ENCODE results near the gene RNF13.

The RNF13 gene

DNA sequence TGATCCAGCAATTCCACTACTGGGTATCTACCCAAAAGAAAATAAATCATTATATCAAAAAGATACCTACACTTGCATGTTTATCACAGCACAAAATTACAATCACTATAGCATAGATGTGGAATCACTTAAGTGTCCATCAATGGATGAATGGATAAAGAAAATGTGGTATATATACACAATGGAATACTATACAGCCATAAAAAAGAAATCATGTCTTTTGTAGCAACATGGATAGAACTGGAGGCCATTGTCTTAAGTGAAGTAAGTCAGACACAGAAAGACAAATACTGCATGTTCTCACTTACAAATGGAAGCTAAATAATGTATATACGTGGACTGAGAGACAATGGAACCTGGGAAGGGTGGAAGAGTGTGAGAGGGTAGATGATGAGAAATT, 185.9 kb downstream of the RNF13 start:
- DNase-seq (ENCODE audit: low spot score) = no peak

DNA sequence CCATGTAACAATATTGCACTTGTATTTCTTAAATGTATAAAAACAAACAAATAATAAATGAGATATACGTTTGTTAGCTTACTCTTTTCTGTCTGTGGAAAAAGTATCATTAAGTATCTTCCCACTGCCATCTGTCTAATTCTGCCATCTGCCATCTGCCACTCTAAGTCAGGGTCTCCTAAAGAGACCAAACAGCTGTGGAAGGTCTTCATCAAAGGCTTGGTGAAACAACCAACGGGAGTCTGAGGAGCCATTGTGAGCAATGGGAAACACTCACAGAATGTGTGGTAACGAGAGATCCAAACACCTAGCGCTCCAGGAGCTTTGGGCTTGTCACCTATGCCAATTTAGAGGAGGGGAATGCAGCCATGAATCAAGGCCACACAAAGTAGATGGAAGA, 186.4 kb downstream of the RNF13 start:
- no peak for DNase-seq (ENCODE audit: low spot score)

DNA sequence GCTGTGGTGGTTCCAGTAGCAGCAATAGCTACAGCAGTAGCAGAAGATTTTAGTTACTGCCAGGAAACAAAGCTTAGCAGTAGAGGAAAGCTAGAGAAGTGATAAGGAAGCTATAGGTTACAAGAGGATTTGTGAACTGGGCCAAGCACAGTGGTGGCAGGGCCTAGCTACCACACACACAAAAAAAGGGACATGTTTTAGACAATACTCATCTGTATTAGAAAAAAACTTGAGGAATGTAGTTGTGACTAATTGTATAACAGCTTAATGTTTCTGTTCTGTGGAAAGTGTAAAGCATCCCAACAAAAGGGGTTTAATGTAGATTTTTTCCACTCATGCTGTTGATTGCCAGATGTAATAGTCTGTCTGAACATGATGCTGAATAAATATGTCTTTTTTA, 187.6 kb downstream of the RNF13 start:
- DNase-seq (ENCODE audit: low spot score) = peak; percentile 10

DNA sequence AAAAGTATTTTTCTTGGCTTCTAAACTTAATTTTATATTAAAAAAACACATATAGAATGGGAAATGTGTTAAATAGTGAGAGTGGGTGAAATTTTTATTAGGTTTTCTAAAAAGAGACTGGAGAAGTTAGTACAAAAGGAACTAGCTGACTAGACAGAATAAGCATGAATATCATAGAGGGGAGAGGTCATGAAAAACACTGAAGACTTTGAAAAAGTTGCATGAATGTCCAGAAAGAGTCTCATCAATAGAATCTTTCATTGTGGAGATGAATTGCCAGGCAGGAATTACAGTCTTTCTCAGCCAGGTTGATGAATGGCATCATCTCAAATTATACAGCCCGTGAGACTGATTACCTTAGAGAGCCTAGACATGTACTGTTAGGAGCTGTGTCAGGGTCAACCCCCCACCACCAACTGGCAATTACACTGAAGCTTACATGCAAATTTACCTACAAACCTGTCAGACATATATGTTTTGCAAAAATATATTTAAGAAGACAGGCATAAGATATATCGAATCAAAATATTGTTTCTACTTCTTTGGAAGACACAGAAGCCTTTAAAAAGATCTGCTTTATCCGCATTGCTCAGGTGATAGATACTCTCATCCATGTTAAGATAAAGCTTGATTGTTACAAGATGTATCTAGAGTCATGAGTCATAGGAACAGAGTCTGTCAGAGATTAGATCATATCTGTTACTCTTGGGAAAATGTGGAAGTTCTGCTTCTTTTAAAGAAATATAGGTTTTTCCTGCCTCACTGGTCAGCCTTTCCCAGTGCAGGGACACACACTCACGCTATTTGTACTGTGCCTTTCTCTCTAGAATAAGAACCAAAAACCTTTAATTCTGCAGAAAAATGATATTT, 192.5 kb downstream of the RNF13 start:
- DNase-seq (ENCODE audit: low spot score) = peak; percentile 41

DNA sequence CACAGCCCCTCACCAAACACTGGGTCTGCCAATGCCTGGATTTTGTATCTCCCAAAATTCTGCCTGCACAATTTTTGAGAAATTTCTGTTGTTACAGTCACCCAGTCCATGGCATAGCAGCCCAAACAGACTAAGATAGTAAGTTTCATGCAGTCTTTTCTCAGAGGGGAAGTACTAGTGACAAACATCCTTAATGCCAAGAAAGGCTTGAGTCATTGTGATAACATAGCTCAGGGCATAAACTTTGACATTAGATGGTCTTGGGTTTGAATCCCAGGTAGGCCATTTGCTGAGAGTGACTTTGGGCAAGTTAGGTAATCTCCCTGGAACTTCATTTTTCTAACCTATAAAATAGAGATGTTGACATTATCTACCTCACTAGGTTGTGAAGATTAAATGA, 193.8 kb downstream of the RNF13 start:
- DNase-seq (ENCODE audit: low spot score) = no peak

All from kidney tubule cell (primary cell).